VCaP (cell line): ENCODE measurements around the gene CFAP73.

Experiments used
- H3K27ac ChIP-seq: fragments of 450-650 bp; 2 replicates; pipeline ENCODE4 v1.5.1; 2017
- TF ChIP-seq, protein P1 (sequence below): fragments of 450-650 bp; conservative IDR thresholded peaks from 2 replicates; pipeline ENCODE4 v1.5.1; 2017; ENCODE audit warnings: mild to moderate bottlenecking, moderate library complexity

The CFAP73 gene

GRCh38 chr12:113149361-113150150, at the start of gene CFAP73:
Gene CFAP73, plus strand, starts transcription at chr12:113149724. Its CDS starts 134 bp downstream, at chr12:113149858.
- no peak within 1 kb of the TSS for H3K27ac ChIP-seq
- TF ChIP-seq, protein P1, sequence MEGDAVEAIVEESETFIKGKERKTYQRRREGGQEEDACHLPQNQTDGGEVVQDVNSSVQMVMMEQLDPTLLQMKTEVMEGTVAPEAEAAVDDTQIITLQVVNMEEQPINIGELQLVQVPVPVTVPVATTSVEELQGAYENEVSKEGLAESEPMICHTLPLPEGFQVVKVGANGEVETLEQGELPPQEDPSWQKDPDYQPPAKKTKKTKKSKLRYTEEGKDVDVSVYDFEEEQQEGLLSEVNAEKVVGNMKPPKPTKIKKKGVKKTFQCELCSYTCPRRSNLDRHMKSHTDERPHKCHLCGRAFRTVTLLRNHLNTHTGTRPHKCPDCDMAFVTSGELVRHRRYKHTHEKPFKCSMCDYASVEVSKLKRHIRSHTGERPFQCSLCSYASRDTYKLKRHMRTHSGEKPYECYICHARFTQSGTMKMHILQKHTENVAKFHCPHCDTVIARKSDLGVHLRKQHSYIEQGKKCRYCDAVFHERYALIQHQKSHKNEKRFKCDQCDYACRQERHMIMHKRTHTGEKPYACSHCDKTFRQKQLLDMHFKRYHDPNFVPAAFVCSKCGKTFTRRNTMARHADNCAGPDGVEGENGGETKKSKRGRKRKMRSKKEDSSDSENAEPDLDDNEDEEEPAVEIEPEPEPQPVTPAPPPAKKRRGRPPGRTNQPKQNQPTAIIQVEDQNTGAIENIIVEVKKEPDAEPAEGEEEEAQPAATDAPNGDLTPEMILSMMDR: no peak

GRCh38 chr12:113099764-113100163, 49.8 kb upstream of the CFAP73 start:
- TF ChIP-seq, protein P1: no peak
- peak overlapping the region; percentile 83 for H3K27ac ChIP-seq

GRCh38 chr12:113101751-113102150, 47.8 kb upstream of the CFAP73 start:
- H3K27ac ChIP-seq: no peak overlapping the region
- TF ChIP-seq, protein P1: no peak

GRCh38 chr12:113102811-113103210, 46.7 kb upstream of the CFAP73 start:
- H3K27ac ChIP-seq: peak overlapping the region; percentile 13; the same call in 1 of the 2 replicates
- TF ChIP-seq, protein P1: no peak

GRCh38 chr12:113103756-113104450, 45.6 kb upstream of the CFAP73 start:
- peak overlapping the region; percentile 78 for H3K27ac ChIP-seq
- TF ChIP-seq, protein P1: peak; percentile 30

DNA sequence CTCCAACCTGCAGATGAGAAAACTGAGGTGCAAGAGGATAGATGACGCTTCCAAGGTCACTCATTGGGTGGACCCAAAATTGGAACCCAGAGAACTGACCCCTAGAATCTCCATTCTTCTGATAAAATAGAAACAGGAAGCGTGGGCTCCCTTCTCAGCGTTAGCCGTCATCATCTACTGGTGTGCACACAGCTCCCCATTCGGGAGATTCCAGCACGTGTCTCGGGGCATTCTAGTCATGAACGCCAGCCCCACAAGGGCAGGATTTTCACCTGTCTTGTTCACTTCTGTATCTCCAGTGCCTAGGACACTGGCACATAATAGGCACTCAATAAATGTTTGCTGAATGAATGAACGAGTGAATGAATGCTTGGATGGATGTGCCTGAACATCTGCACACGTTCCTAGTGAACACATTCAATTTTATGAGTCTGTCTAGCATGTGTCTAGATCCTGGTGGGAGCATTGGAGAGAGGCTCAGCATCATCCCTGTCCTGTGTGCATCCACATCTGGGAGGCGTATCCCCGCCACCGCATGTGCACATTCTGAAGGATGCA, 44.5 kb upstream of the CFAP73 start:
- H3K27ac ChIP-seq: no peak overlapping the region
- TF ChIP-seq, protein P1: no peak

GRCh38 chr12:113105606-113106271, 43.8 kb upstream of the CFAP73 start:
- TF ChIP-seq, protein P1: no peak
- no peak overlapping the region for H3K27ac ChIP-seq
